C4-2B (cell line): ENCODE data around the gene PACRG.

Experiments
- ZFX ChIP-seq: fragments of 450-650 bp; IDR thresholded peaks from 2 replicates; pipeline ENCODE4 v1.6.1; 2017
- TF ChIP-seq, protein P1 (sequence below): fragments of 450-650 bp; conservative IDR thresholded peaks from 2 replicates; pipeline ENCODE4 v1.5.1; 2017; ENCODE audit warnings: mild to moderate bottlenecking

GRCh38 chr6:163098827-163099479 is 371.2 kb downstream of the PACRG start:
- TF ChIP-seq, protein P1, sequence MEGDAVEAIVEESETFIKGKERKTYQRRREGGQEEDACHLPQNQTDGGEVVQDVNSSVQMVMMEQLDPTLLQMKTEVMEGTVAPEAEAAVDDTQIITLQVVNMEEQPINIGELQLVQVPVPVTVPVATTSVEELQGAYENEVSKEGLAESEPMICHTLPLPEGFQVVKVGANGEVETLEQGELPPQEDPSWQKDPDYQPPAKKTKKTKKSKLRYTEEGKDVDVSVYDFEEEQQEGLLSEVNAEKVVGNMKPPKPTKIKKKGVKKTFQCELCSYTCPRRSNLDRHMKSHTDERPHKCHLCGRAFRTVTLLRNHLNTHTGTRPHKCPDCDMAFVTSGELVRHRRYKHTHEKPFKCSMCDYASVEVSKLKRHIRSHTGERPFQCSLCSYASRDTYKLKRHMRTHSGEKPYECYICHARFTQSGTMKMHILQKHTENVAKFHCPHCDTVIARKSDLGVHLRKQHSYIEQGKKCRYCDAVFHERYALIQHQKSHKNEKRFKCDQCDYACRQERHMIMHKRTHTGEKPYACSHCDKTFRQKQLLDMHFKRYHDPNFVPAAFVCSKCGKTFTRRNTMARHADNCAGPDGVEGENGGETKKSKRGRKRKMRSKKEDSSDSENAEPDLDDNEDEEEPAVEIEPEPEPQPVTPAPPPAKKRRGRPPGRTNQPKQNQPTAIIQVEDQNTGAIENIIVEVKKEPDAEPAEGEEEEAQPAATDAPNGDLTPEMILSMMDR, result no peak
- no peak for TF ChIP-seq ZFX
